Colonic mucosa (tissue), 4 donors: ENCODE measurements around the gene C3orf85. TPM values are rescaled to one million over a fixed set of nuclear protein-coding genes. Genes with fewer than 3 reads are reported as not detected.
A peak's percentile ranks its signal among the peaks of the same experiment; 100 is the strongest.

Experiments used
- DNase-seq: peaks from one replicate; pipeline ENCODE4 v3.0.0-alpha.2; 2020
- H3K27ac ChIP-seq: fragments of 200-600 bp; one replicate; pipeline ENCODE4 v1.8.0; 2021
- H3K27me3 ChIP-seq: fragments of 200-600 bp; one replicate; pipeline ENCODE4 v1.8.0; 2021
- H3K36me3 ChIP-seq: fragments of 200-600 bp; one replicate; pipeline ENCODE4 v1.8.0; 2021
- H3K4me1 ChIP-seq: fragments of 200-600 bp; one replicate; pipeline ENCODE4 v1.8.0; 2021; ENCODE audit warnings: mild to moderate bottlenecking
- H3K4me3 ChIP-seq: fragments of 200-600 bp; one replicate; pipeline ENCODE4 v1.8.0; 2021
- H3K9ac ChIP-seq, 2 donors: one replicate each; pipeline ENCODE4 v1.7.0; 2013; ENCODE audit warnings: control low read depth in 2 of 2, low read depth in 2 of 2, low read length in 2 of 2
- H3K9me3 ChIP-seq: fragments of 200-600 bp; one replicate; pipeline ENCODE4 v1.8.0; 2021
- intact Hi-C: fragments of 100-400 bp; cut with DNase I; formaldehyde crosslinking; loops from one replicate; pipeline ENCODE4 v1.14.1; 2022
- total RNA-seq, 2 donors: library from RNA; stranded (reverse); fragmentation: NEBNext Ultra II Directional in 1 of 2; extraction: Animal tissue kit (Norgen Biotek cat#: 25700) in 1 of 2; gene quantifications; one replicate each; pipeline ENCODE4 v1.2.1, GENCODE V29; 2021
- TF ChIP-seq, protein P1 (sequence below): fragments of 200-600 bp; IDR thresholded peaks from one replicate; pipeline ENCODE4 v1.8.0; 2022; ENCODE audit warnings: antibody characterized with exemption, mild to moderate bottlenecking
- donor health status: healthy.
- donor health status: DM: no; HTN: no; CAD: no.
- donor health status: DM: no; HTN: no; CAD: no.

C3orf85 gene
- total RNA-seq, 2 donors from 2014 or later: 10.5 to 18.8 TPM

DNA sequence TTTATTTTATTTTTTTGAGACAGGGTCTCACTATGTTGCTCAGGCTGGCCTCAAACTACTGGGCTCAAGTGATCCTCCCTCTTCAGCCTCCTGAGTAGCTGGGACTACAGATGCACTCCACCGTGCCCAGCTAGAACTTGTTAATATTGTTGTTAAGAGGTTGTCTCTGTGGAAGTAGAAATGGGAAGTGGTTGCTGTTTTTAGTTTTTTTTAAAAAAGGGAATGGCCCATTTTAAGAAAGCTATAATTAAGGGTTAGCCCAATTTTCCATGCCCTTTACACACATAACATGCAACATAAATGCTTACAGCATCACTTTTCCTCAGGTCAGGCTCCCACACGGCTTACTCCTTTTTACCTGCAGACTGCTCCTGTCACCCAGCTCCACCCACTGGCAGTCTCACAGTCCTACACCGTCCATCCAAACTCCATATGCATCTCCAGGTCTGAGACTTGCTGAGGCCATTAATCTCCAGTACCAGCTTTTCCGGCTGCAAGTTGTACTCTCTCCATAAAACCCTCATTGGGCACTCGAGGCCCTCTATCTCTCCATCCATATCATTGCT is 38.4 kb upstream of the C3orf85 start:
- Histone ChIP-seq H3K4me1 (no peaks in the 10 kb centered on the region), H3K4me3 (no peak overlapping the region), H3K9ac (no peak overlapping the region), H3K27me3 (no peaks in the 10 kb centered on the region), H3K27ac (no peak overlapping the region), H3K36me3 (no peaks in the 10 kb centered on the region), H3K9me3 (no peaks in the 10 kb centered on the region)
- intact Hi-C loops: no loop called here
- TF ChIP-seq, protein P1, sequence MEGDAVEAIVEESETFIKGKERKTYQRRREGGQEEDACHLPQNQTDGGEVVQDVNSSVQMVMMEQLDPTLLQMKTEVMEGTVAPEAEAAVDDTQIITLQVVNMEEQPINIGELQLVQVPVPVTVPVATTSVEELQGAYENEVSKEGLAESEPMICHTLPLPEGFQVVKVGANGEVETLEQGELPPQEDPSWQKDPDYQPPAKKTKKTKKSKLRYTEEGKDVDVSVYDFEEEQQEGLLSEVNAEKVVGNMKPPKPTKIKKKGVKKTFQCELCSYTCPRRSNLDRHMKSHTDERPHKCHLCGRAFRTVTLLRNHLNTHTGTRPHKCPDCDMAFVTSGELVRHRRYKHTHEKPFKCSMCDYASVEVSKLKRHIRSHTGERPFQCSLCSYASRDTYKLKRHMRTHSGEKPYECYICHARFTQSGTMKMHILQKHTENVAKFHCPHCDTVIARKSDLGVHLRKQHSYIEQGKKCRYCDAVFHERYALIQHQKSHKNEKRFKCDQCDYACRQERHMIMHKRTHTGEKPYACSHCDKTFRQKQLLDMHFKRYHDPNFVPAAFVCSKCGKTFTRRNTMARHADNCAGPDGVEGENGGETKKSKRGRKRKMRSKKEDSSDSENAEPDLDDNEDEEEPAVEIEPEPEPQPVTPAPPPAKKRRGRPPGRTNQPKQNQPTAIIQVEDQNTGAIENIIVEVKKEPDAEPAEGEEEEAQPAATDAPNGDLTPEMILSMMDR: peak; percentile 30
- DNase-seq: peak; percentile 29

DNA sequence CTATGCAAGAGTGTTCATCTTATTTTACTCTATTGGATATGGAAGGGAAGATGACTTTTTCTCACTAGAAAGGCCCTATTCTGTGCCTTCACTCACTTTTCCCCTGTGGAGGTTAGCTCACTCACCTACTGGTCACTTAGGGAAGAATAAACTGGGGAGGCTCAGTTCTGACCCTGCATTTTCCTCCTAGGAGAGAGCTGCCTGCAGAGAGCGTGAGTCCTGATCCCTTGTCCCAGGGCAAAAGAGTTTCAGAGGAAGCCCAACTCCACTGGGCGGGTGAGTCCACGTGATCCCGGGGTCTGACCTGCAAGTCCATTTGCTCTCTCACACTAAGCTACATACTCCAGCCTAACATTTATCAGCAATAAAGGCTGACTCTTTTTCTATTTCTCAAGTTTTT is 26.9 kb upstream of the C3orf85 start:
- H3K4me1 ChIP-seq: no peaks in the 10 kb centered on the region
- H3K27ac ChIP-seq: no peak overlapping the region
- no peak for DNase-seq
- H3K27me3 ChIP-seq: no peaks in the 10 kb centered on the region
- intact Hi-C loops: no loop called here
- H3K36me3 ChIP-seq: no peaks in the 10 kb centered on the region
- no peak overlapping the region for H3K4me3 ChIP-seq
- TF ChIP-seq, protein P1: no peak
- no peaks in the 10 kb centered on the region for H3K9me3 ChIP-seq
- H3K9ac ChIP-seq: no peak overlapping the region

DNA sequence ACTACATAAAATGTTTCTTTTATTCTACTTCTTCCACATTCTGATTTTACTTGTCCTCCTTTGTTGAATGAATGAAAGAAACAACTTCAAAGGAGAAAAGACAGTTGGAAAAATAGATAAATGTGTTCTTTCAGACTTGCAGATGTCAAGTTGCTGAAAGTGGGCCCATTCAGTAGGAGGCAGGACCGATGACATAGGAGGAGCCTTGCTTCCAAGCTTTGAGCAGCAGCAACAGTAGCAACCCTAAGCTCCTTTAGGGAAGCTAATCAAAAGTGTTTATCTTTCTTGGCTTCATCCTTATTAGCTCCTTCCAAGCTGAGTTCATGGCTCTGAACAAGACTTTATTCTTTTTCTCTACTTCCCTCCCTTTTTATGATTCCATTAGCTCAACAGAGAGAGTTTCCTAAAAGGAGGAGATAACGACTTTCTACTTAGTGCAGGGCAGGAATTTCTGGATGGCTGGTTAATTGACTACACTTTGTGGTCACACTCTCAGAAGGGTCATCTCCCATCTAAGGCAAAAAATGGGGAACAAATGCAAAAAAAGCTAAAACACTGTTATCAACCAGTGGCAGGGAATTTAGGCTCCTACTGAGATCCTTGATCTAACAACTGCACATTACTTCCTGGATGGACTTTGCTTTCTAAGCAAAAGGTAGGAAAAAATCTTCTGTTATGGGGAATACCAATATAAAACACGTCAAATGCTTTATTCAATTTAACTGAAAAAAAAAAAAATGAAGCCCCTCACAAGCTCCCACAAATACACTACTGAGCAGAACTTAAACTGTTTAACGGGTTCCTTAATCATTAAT is 23.4 kb upstream of the C3orf85 start:
- Histone ChIP-seq H3K9ac (no peak overlapping the region), H3K36me3 (no peaks in the 10 kb centered on the region), H3K4me3 (no peak overlapping the region), H3K9me3 (no peaks in the 10 kb centered on the region), H3K27me3 (no peaks in the 10 kb centered on the region), H3K27ac (peak overlapping the region; percentile 20), H3K4me1 (no peaks in the 10 kb centered on the region)
- TF ChIP-seq, protein P1: no peak
- DNase-seq: no peak
- intact Hi-C loops: no loop called here

DNA sequence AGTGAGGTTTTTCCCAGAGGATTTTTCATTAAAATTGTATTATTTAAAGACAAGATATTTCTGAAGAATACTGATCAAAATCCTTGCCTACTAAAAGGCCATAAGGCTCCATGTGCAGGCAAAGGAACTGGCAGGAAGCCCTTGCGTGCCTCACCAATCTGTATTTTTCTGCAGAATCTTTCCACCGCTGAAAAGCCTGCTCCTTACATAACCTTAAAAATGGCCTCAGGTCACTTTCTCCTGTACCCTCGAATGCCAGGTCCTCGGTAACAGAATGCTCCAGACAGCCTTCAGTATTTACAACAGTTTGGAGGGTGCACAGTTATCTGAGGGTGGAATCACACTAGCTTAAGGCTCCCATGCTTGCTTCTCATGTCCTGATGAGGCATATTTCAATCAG is 21.8 kb upstream of the C3orf85 start:
- no peak for DNase-seq
- no peaks in the 10 kb centered on the region for H3K4me1 ChIP-seq
- no peak overlapping the region for H3K9ac ChIP-seq
- TF ChIP-seq, protein P1: no peak
- no peaks in the 10 kb centered on the region for H3K27me3 ChIP-seq
- intact Hi-C loops: no loop called here
- no peaks in the 10 kb centered on the region for H3K36me3 ChIP-seq
- no peaks in the 10 kb centered on the region for H3K9me3 ChIP-seq
- H3K27ac ChIP-seq: no peak overlapping the region
- no peak overlapping the region for H3K4me3 ChIP-seq

DNA sequence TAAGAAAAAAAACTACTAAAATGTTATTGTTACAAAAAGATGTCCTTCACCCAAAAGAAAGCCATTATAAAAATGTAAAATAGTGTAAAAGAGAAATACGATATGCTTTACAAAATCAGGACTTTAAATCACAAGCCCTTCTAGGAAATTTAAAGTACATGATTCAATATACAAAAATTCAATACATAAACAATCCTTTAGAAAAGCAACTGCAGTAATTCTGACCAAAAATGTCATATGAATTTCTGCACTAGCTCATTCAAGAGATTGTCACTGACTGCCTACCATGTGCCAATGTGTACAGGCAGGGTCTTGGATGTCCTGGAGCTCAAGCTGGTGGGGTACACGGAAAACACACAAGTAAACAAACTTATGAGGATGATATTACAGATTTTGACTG is 21.1 kb upstream of the C3orf85 start:
- Histone ChIP-seq H3K36me3 (no peaks in the 10 kb centered on the region), H3K27ac (no peak overlapping the region), H3K9ac (no peak overlapping the region), H3K4me1 (no peaks in the 10 kb centered on the region), H3K27me3 (no peaks in the 10 kb centered on the region), H3K9me3 (no peaks in the 10 kb centered on the region), H3K4me3 (no peak overlapping the region)
- TF ChIP-seq, protein P1: no peak
- intact Hi-C loops: no loop called here
- no peak for DNase-seq
